Karpas-422 (cell line): ENCODE data around the gene CEP95. TPM values are rescaled to one million over a fixed set of nuclear protein-coding genes. Genes with fewer than 3 reads are reported as not detected.

Experiments used
- DNase-seq: peaks from one replicate; pipeline ENCODE4 v3.0.0-alpha.2; 2015
- H2AFZ ChIP-seq: fragments of 200-600 bp; sonication (generic); 2 replicates; pipeline ENCODE4 v1.6.1; 2014; ENCODE audit warnings: antibody characterized with exemption, low read length, mixed read lengths
- H3K27ac ChIP-seq: fragments of 200-600 bp; sonication (generic); 2 replicates; pipeline ENCODE4 v1.5.1; 2014; ENCODE audit warnings: mild to moderate bottlenecking, low read length, moderate library complexity
- H3K27me3 ChIP-seq: fragments of 200-600 bp; sonication (generic); 2 replicates; pipeline ENCODE4 v1.6.1; 2014; ENCODE audit warnings: low read length, mixed read lengths
- H3K36me3 ChIP-seq: fragments of 200-600 bp; sonication (generic); 2 replicates; pipeline ENCODE4 v1.6.1; 2014; ENCODE audit warnings: low read length, mixed read lengths; ENCODE audit not compliant: insufficient read depth
- H3K4me1 ChIP-seq: fragments of 200-600 bp; sonication (generic); 2 replicates; pipeline ENCODE4 v1.6.1; 2014; ENCODE audit warnings: mild to moderate bottlenecking, low read length, mixed read lengths
- H3K4me2 ChIP-seq: fragments of 200-600 bp; sonication (generic); 2 replicates; pipeline ENCODE4 v1.6.1; 2014; ENCODE audit warnings: low read length, low read depth, mild to moderate bottlenecking; ENCODE audit not compliant: poor library complexity, severe bottlenecking
- H3K4me3 ChIP-seq: fragments of 200-600 bp; sonication (generic); 2 replicates; pipeline ENCODE4 v1.5.1; 2014; ENCODE audit warnings: mild to moderate bottlenecking, antibody characterized with exemption, low read length, mixed read lengths
- H3K79me2 ChIP-seq: fragments of 200-600 bp; sonication (generic); 2 replicates; pipeline ENCODE4 v1.6.1; 2014; ENCODE audit warnings: mild to moderate bottlenecking, low read length, mixed read lengths
- H3K9ac ChIP-seq: fragments of 200-600 bp; sonication (generic); 2 replicates; pipeline ENCODE4 v1.6.0; 2014; ENCODE audit warnings: low read length
- H3K9me2 ChIP-seq: fragments of 200-600 bp; sonication (generic), shearing (Covaris generic); replicated peaks from 2 replicates; pipeline ENCODE4 v1.6.0; 2014; ENCODE audit warnings: mild to moderate bottlenecking, low read length, moderate library complexity; ENCODE audit not compliant: insufficient read depth
- H3K9me3 ChIP-seq: fragments of 300-700, 200-600 bp; sonication (generic); 2 replicates; pipeline ENCODE4 v1.6.1; 2014; ENCODE audit warnings: low read length, mixed read lengths
- H4K20me1 ChIP-seq: fragments of 200-600 bp; sonication (generic); 2 replicates; pipeline ENCODE4 v1.6.1; 2014; ENCODE audit warnings: mild to moderate bottlenecking, antibody characterized with exemption, low read length, low read depth; ENCODE audit not compliant: insufficient read depth
- total RNA-seq: library from RNA; depleted of rRNA; stranded (reverse); fragments of >200 nt; shearing (Covaris generic); gene quantifications from 2 replicates; pipeline ENCODE4 v1.2.3, GENCODE V29; 2014; ENCODE audit warnings: low replicate concordance

CEP95 gene
- total RNA-seq, 1 experiment from 2014 or later = 62.1 TPM

- H3K4me1 ChIP-seq = no peaks in the 10 kb centered on the region
- no peak overlapping the region for H2AFZ ChIP-seq
- no peaks in the 10 kb centered on the region for H3K27me3 ChIP-seq
- 0 out of 2 replicates have a peak, but pooled peaks cover 3% of the 10 kb centered on the region for H3K79me2 ChIP-seq
- no peaks in the 10 kb centered on the region for H3K9me3 ChIP-seq
- H3K4me2 ChIP-seq = no peak overlapping the region
- H3K36me3 ChIP-seq = peaks cover 84% of the 10 kb centered on the region
- no peaks in the 10 kb centered on the region for H3K9me2 ChIP-seq
- no peak overlapping the region for H3K4me3 ChIP-seq
- no peak for DNase-seq
- H3K9ac ChIP-seq = no peak overlapping the region
- H3K27ac ChIP-seq = no peak overlapping the region
- no peaks in the 10 kb centered on the region for H4K20me1 ChIP-seq
Measured at GRCh38 chr17:64531955-64532371, 25.2 kb downstream of the CEP95 start.

DNA sequence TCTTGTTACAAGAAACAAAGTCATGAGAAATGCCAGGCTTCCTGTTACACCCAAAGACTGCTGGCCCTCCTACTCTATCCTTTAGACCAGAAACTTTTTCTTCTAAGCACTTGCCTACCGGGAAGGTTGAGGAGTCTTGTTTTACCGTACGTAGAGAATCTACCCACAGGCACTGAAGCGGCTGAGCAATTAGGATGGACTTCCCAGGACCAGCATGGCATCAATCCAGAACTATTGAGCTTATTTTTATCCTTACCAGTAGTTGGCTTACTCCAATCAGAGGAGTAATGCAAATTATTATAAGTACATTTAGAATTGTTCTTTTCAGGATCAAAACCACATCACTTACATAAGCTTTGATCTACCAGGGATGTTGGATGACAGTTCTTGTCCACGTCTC is 25.6 kb downstream of the CEP95 start:
- Histone ChIP-seq H3K36me3 (peaks cover 88% of the 10 kb centered on the region), H3K9ac (no peak overlapping the region), H3K4me1 (no peaks in the 10 kb centered on the region), H3K9me3 (no peaks in the 10 kb centered on the region), H3K79me2 (0 out of 2 replicates have a peak, but pooled peaks cover 1% of the 10 kb centered on the region), H3K9me2 (no peaks in the 10 kb centered on the region), H3K27me3 (no peaks in the 10 kb centered on the region), H3K27ac (no peak overlapping the region), H2AFZ (no peak overlapping the region), H3K4me3 (no peak overlapping the region), H3K4me2 (no peak overlapping the region), H4K20me1 (no peaks in the 10 kb centered on the region)
- no peak for DNase-seq

DNA sequence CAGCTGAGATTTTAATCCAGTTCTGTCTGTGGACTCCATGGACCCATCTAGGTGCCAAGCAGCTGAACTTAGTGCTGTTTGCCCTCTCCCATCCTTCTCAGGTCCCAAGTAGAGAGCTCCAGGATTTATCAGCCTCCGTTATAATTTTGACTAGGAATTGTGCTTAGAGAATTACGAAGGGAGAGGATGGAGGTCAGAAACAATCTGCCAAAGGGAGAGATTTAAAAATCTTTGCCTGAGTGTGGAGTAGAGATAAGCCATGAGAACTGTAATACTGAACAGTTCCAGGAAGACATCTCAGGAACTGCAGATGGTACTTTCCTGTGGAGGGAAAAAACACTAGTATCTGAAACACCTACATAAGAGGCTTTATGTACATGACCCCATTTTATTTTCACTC is 27.0 kb downstream of the CEP95 start:
- no peak for DNase-seq
- H3K9ac ChIP-seq = no peak overlapping the region
- no peaks in the 10 kb centered on the region for H3K9me3 ChIP-seq
- H3K27me3 ChIP-seq = no peaks in the 10 kb centered on the region
- no peak overlapping the region for H3K4me3 ChIP-seq
- H3K36me3 ChIP-seq = peaks cover 85% of the 10 kb centered on the region
- no peaks in the 10 kb centered on the region for H3K9me2 ChIP-seq
- H4K20me1 ChIP-seq = no peaks in the 10 kb centered on the region
- no peak overlapping the region for H3K27ac ChIP-seq
- no peak overlapping the region for H2AFZ ChIP-seq
- no peaks in the 10 kb centered on the region for H3K4me1 ChIP-seq
- H3K79me2 ChIP-seq = no peaks in the 10 kb centered on the region
- H3K4me2 ChIP-seq = no peak overlapping the region

DNA sequence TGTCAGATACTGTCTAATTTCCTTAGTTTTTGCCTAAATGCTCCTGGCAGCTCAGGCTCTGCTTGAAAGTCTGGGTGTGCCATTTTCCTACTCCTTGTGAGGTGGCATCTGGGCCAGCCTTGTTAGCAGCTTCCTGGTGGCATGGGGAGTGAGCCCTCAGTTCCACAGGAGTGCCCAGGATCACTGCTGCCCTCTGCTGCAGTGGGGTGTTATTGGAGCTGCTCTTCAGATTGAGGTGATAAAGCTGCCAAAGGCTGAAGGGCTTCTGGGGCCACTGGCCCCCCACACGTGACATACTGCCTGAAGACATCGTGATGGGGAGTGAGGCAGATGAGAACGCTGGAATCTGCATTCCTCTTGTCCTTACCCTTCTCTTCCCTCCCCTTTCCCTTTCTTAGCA is 27.4 kb downstream of the CEP95 start:
- no peaks in the 10 kb centered on the region for H3K4me1 ChIP-seq
- no peak overlapping the region for H2AFZ ChIP-seq
- DNase-seq = peak; percentile 49
- no peak overlapping the region for H3K9ac ChIP-seq
- H3K79me2 ChIP-seq = no peaks in the 10 kb centered on the region
- no peak overlapping the region for H3K4me2 ChIP-seq
- H3K27ac ChIP-seq = no peak overlapping the region
- no peak overlapping the region for H3K4me3 ChIP-seq
- no peaks in the 10 kb centered on the region for H3K9me3 ChIP-seq
- no peaks in the 10 kb centered on the region for H4K20me1 ChIP-seq
- H3K9me2 ChIP-seq = no peaks in the 10 kb centered on the region
- no peaks in the 10 kb centered on the region for H3K27me3 ChIP-seq
- H3K36me3 ChIP-seq = peaks cover 81% of the 10 kb centered on the region

DNA sequence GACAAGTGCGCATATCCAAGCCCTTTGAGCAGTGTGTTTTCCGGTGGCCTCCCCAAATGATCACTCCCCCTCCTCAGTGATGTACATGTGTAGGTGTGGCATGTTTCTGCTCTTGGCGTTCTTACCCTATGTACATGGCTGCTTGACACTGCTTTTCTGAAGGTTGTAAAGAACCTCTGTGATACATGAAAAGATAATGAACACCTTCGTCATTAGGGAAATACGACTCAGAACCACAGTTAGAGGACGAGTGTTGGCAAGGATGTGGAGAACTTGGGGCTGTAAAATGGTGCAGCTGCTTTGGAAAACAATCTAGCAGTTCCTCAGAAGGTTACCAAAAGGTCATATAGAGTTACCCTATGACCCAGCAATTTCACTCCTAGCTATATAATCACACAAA is 28.6 kb downstream of the CEP95 start:
- Histone ChIP-seq H3K9ac (no peak overlapping the region), H3K27me3 (no peaks in the 10 kb centered on the region), H3K27ac (no peak overlapping the region), H4K20me1 (no peaks in the 10 kb centered on the region), H3K36me3 (peaks cover 74% of the 10 kb centered on the region), H3K9me3 (no peaks in the 10 kb centered on the region), H3K4me1 (no peaks in the 10 kb centered on the region), H3K4me2 (no peak overlapping the region), H2AFZ (no peak overlapping the region), H3K9me2 (no peaks in the 10 kb centered on the region), H3K79me2 (no peaks in the 10 kb centered on the region), H3K4me3 (no peak overlapping the region)
- no peak for DNase-seq

DNA sequence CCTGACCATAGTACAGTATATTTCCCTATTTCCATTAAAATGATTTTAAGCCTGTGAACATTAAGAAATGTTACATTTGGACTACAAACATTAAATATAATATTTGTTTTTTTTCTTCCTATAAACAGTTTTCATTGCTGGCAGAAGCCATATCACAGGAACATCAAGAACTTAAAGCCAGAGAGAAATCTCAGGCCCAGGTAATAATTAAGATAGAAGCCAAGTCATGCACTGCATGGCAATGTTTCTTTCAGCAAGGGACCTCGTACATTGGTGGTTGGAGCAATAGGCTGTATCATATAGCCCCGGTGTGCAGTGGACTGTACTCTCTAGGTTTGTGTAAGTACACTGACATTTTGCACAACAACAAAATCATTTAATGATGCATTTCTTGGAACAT is 30.1 kb downstream of the CEP95 start:
- no peak overlapping the region for H3K9ac ChIP-seq
- H3K9me2 ChIP-seq = no peaks in the 10 kb centered on the region
- H3K27me3 ChIP-seq = no peaks in the 10 kb centered on the region
- H3K4me2 ChIP-seq = no peak overlapping the region
- H3K79me2 ChIP-seq = no peaks in the 10 kb centered on the region
- no peaks in the 10 kb centered on the region for H4K20me1 ChIP-seq
- no peaks in the 10 kb centered on the region for H3K9me3 ChIP-seq
- H3K36me3 ChIP-seq = peaks cover 63% of the 10 kb centered on the region
- DNase-seq = no peak
- no peak overlapping the region for H3K4me3 ChIP-seq
- no peak overlapping the region for H3K27ac ChIP-seq
- H2AFZ ChIP-seq = no peak overlapping the region
- H3K4me1 ChIP-seq = no peaks in the 10 kb centered on the region

DNA sequence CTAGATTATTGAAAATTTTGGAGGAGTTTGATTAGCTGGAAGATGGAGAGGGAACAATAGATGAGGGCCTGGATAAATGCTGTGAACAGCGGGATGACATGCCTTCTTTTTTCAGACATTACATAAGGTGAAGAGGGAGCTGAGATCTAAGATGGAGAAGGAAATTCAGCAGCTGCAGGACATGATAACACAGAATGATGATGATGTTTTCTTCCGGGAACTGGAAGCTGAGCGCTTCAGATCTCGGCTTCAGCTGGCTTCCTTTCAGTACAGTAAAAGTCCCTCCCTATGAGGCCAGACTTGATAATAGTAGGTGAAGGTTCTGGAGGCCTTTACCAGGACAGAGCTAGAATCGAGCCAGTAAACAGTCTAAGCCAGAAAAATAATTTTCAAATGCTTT is 30.7 kb downstream of the CEP95 start:
- Histone ChIP-seq H3K27me3 (no peaks in the 10 kb centered on the region), H2AFZ (no peak overlapping the region), H3K9ac (no peak overlapping the region), H3K9me3 (no peaks in the 10 kb centered on the region), H3K4me3 (no peak overlapping the region), H3K27ac (no peak overlapping the region), H3K79me2 (no peaks in the 10 kb centered on the region), H3K9me2 (no peaks in the 10 kb centered on the region), H4K20me1 (no peaks in the 10 kb centered on the region), H3K4me1 (no peaks in the 10 kb centered on the region), H3K4me2 (no peak overlapping the region), H3K36me3 (peaks cover 60% of the 10 kb centered on the region)
- no peak for DNase-seq

- peaks cover 49% of the 10 kb centered on the region for H3K36me3 ChIP-seq
Measured at GRCh38 chr17:64538508-64539130, 31.8 kb downstream of the CEP95 start.

More at GRCh38 chr17:64538508-64539130, 31.8 kb downstream of the CEP95 start:
- H3K27me3 ChIP-seq = no peaks in the 10 kb centered on the region
- no peaks in the 10 kb centered on the region for H3K4me1 ChIP-seq
- no peak overlapping the region for H3K4me2 ChIP-seq
- H4K20me1 ChIP-seq = no peaks in the 10 kb centered on the region
- no peak overlapping the region for H2AFZ ChIP-seq
- no peaks in the 10 kb centered on the region for H3K9me3 ChIP-seq
- no peak overlapping the region for H3K9ac ChIP-seq
- H3K4me3 ChIP-seq = no peak overlapping the region
- DNase-seq = no peak
- no peaks in the 10 kb centered on the region for H3K79me2 ChIP-seq
- H3K9me2 ChIP-seq = no peaks in the 10 kb centered on the region
- no peak overlapping the region for H3K27ac ChIP-seq
